ENCODE results near the gene L3MBTL4. TPM values are rescaled to one million over a fixed set of nuclear protein-coding genes. Genes with fewer than 3 reads are reported as not detected.
"Not testable (repeated sequence)": the region's sequence is repeated elsewhere in the genome, so short reads cannot be mapped to it uniquely, and the experiment has no call there.

The L3MBTL4 gene
- total RNA-seq, 1 donor from 2014 or later = 17.5 TPM

- DNase-seq = no peak
Observed at GRCh38 chr18:6103741-6104140, 311.0 kb downstream of the L3MBTL4 start.

- no peak for DNase-seq
Observed at GRCh38 chr18:6096730-6097129, 318.0 kb downstream of the L3MBTL4 start.

DNA sequence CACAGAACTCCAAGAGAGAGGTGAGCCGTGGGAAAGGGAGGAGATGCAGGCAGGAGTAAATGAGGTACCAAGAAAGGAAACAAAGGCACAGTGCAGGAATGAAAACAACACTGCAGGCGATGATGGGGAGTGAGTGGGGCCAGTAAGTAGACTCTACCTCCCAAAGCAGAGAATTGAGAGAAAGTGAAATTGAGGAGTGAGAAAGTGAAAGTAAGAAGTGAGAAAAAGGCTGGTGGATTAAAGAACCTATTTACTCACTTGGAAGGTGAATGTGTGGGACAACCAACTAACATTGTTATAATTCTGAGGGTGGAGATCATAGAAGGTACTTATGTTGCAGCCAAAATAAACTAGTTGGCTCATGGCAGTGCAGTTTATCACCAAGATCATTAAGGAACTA lies 326.3 kb downstream of the L3MBTL4 start:
- DNase-seq = no peak

- DNase-seq = no peak
Observed at GRCh38 chr18:6086731-6087130, 328.0 kb downstream of the L3MBTL4 start.

DNA sequence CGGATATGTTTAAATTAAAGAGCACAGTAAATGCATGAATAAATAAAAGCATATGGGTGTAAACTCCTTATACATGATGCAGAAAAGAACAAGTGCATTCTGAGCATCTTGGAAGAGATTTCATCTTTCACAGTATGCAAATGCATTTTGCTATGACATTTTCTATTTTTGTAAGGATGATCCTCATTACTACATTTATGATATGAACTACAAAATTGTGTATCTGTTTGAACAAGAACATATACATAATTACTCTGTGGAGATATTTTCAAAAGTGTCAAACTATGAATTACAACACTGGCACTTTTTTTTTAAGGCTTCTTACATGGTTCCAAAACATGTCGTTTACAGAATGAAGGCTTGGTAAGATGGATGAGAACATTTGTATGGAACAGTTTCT lies 335.3 kb downstream of the L3MBTL4 start:
- DNase-seq = no peak

DNA sequence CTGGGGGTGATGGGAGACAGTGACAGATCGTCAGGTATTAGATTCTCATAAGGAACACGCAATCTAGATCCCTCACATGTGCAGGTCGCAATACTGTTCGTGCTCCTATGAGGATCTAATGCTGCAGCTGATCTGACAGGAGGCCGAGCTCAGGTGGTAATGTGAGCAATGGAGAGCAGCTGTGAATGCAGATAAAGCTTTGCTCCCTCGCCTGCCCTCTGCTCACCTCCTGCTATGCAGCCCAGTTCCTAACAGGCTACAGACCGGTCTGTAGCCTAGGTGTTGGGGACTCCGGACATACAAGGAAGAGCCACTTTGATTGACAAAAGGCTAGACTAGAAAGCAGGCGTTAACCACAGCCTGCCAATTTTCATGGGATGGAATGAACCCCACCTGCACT lies 335.8 kb downstream of the L3MBTL4 start:
- DNase-seq = no peak

DNA sequence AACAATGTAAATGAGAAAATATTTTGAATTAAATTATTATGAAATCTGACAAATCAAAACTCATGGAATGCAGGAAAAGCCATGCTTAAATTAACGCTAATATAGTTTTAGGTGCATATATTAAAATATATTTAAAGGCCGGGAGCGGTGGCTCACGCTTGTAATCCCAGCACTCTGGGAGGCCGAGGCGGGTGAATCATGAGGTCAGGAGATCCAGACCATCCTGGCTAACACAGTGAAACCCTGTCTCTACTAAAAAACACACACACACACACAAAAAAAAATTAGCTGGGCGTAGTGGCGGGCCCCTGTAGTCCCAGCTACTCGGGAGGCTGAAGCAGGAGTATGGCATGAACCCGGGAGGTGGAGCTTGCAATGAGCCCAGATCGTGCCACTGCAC lies 342.3 kb downstream of the L3MBTL4 start:
- not testable (repeated sequence) for DNase-seq

GRCh38 chr18:6069539-6069938 lies 345.2 kb downstream of the L3MBTL4 start:
- DNase-seq = no peak

GRCh38 chr18:6069103-6069502 lies 345.6 kb downstream of the L3MBTL4 start:
- DNase-seq = no peak

GRCh38 chr18:6060149-6060548 lies 354.6 kb downstream of the L3MBTL4 start:
- DNase-seq = no peak

GRCh38 chr18:6059551-6059950 lies 355.2 kb downstream of the L3MBTL4 start:
- DNase-seq = no peak

GRCh38 chr18:6058941-6059340 lies 355.8 kb downstream of the L3MBTL4 start:
- no peak for DNase-seq

DNA sequence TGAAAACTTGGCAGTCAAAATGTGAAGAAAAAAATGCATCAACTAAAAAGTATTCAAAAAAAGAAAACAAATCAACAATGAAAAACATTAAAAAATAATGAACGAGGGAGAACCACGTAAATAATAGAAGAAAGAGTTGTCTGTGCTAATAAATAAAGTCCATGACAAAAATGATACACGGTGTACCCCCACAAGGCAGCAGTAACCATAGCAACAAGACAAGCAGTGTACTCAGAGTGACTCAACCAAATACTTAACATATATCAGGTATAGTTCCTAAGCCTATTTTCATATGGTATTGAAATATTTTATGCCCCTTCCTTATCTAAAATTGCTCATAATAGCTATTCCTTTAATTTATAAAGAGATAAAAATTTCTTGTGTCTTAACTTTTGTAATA lies 357.1 kb downstream of the L3MBTL4 start:
- DNase-seq = no peak

- no peak for DNase-seq
Observed at GRCh38 chr18:6056171-6056910, 358.4 kb downstream of the L3MBTL4 start.

DNA sequence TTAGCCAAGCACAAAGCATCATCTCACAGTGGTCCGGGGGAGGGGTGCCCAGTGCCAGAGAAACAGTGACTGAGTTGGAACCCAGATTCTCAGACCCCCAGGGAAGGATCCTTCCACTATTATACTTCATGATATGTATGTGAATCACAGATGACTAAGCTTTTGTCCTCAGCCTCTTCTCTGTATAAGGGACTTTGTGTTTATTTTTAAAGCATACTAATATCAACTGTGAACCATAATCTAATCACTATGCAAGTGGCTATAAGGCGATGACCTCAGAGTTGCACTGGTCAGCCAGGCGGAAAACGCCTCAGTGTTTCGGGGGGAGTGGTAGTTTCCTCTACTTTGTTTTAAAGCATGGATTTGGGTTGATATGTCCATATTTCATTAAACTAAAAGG lies 359.0 kb downstream of the L3MBTL4 start:
- DNase-seq = no peak

DNA sequence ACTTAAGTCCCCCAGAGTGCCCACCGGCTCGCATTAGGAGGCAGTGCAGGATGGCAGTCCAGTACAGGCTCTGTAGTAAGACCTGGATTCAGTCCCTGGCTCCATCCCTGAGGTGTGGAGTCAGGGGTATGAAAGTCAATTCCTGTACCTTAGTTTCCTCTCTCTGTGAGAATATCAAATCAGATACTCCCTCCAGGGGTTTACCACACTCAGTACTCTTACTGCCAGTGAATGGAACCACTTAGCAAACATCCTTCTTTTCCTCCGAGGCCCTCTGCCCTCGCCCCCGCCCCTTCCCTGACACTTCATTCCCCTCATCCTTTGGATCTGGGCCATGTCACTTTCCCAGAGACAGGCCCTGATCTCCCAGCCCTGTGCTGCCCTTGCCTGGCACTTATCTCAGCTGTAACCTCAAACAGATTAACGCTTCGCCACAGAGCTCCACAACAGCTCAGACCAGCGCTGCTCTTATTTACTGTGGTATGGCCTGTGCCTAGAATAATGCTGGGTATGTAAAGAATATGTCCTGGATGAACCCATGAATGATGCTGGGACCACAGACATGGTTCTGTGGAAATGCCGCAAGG lies 360.4 kb downstream of the L3MBTL4 start:
- DNase-seq = no peak

DNA sequence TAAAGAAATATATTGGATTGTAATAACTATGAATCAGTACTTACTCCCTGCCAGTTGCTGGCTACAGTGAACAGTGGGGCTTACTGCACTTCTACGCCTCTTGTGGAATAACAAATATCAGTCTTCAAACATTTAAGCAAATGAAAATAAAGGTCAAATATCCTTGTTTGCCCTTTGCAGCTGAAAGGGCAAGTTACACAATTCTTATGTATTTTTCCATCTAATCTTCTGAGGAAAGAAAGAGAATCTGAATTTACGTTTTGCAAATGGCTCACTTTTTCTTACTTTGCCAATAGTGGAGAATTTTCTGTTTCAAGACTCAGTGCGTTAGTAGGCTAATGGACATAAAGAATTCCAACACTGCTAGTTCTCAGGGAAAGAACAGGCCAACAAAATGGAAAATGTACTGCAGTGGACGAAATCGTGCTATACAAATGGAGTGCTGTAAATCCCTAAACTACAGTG lies 362.2 kb downstream of the L3MBTL4 start:
- DNase-seq = no peak

- DNase-seq = not testable (repeated sequence)
Observed at GRCh38 chr18:6047596-6047995, 367.1 kb downstream of the L3MBTL4 start.

- DNase-seq = no peak
Observed at GRCh38 chr18:6044773-6045172, 369.9 kb downstream of the L3MBTL4 start.

GRCh38 chr18:6044319-6044718 lies 370.4 kb downstream of the L3MBTL4 start:
- DNase-seq = no peak

DNA sequence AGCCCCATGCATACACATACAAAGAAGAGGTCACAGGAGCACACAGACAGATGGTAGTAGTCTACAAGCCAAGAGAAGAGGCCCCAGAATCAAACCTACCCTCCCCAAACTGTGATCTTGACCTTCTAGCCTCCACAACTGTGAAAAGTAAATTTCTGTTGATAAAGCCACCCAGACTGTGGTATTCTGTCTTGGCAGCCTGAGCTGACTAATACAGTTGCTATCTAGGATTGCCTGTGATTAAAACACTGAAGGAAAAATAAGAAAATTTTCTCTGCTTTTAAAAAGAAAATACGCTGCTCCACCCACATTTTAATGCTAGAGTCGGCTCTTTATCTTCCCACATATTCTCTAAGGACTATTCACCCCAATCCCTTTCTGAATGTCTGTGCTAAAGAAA lies 375.7 kb downstream of the L3MBTL4 start:
- DNase-seq = no peak

- no peak for DNase-seq
Observed at GRCh38 chr18:6031442-6031841, 383.3 kb downstream of the L3MBTL4 start.

DNA sequence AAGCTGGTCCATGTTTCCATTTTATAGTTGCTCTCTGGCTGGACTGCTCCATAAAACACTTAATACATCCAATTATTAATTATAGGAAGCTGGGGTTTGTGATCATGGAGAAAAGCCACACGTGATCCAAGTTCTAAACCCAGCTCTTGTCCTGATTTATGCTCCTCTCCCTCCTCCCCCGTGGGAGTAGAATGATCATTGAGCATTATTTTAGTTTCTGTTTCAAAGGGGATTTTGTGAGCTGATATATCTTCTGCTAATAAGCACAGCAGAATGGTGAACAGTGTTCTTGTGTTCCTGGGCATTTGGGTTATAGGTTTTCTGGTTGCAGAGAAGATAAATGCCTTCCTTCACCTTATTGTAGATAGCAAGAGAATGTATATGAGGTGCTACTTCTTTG lies 383.7 kb downstream of the L3MBTL4 start:
- no peak for DNase-seq

DNA sequence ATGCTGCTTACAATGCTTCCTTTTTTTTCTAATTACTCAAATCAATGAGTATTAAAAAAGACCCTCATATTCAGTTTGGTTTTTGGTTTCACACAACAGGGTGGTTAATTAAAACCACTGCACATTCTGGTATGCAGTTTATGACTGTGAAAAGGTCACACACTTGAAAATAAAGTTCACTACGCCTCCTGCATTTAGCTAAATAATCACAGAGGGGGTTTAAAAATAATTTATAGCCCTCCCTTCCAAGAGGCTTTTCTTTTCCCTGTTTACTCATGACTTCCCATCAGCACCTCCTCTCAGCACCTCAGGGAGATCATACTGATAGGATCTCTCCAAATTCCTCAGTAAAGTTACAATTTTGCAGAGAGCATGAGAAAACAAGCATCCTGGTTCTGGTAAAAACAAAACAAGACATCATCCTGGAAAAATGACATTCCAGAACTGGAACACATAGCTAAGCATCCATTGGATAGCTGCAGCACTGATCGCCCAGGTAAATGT lies 389.9 kb downstream of the L3MBTL4 start:
- no peak for DNase-seq

Data from skin of body (tissue), 2 donors.